GM18520 (cell line): Measurements from ENCODE around the gene PLD3.

ENCODE experiments used
- ATAC-seq: cut with Tn5 transposase; IDR thresholded peaks from one replicate; pipeline ENCODE4 v1.9.1; 2021; ENCODE audit not compliant: unreplicated experiment

Gene PLD3

GRCh38 chr19:40412866-40413265 lies 64.4 kb downstream of the PLD3 start:
- no peak for ATAC-seq

- no peak for ATAC-seq
These were observed 64.9 kb downstream of the PLD3 start, which contains the start of gene PRX for GRCh38 chr19:40413291-40413845. Gene PRX, minus strand, starts transcription at chr19:40413378. Its CDS starts 5,446 bp downstream, at chr19:40407932.

- ATAC-seq = no peak
These were observed 66.3 kb downstream of the PLD3 start for GRCh38 chr19:40414542-40415535.

- ATAC-seq = no peak
These were observed 67.3 kb downstream of the PLD3 start for GRCh38 chr19:40415768-40416167.

DNA sequence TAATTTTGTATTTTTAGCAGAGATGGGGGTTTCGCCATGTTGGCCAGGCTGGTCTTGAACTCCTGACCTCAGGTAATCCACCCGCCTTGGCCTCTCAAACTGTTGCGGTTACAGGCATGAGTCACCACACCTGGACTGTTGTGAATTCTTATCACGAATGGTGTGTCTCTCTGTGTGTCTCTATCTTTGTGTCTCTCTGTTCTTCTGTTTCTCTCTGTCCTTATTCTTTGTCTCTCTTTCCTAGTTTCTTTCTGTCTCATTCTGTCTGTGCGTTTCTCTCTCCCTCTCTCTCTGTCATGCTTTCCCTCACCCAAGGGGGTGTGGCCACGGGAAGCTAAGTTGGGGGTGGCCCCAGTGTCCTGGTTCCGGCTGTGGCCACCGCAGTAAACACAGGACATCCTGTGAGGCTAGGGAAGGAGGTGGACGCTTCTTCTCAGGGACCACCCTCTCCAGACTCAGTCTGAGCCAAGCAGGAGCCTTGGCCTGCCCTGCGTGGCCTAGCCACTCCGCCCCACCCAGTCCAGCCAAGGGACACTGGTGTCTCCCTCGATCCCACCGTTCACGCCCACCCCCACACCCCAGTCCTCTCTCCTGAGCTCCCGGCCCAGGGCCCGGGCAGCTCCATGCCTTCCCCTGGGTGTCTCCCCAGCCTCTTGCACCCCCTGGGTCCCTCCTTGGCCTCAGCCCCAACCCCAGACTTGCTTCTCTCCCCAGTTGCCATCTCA lies 68.6 kb downstream of the PLD3 start:
- no peak for ATAC-seq

GRCh38 chr19:40417643-40417981 lies 69.1 kb downstream of the PLD3 start:
- ATAC-seq = no peak

- ATAC-seq = no peak
These were observed 69.5 kb downstream of the PLD3 start for GRCh38 chr19:40418040-40418439.

DNA sequence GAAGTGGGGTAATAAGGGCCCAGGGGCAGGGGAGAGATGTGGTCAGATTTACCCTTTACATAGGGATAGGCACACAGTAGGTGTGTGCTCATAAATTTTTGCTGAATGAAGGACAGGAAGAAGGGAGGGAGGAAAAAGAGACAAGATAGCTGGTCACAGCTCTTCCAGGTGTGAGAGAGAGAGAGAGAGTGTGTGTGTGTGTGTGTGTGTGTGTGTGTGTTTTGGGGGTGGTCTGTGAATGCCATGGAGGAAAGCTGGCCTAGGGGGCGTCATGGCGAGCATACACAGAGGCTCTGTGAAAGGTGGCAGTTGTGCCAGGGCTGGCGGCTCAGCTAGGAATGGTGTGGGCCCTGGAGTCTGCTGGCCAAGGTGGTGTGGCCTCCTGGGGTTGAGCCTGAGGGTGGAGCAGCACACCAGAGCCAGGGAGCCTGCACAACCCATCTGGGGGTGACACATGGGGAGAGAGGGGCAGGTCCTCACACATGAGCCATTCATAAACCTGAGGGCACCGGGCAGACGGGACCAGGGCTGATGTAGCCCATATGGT lies 70.6 kb downstream of the PLD3 start:
- no peak for ATAC-seq

DNA sequence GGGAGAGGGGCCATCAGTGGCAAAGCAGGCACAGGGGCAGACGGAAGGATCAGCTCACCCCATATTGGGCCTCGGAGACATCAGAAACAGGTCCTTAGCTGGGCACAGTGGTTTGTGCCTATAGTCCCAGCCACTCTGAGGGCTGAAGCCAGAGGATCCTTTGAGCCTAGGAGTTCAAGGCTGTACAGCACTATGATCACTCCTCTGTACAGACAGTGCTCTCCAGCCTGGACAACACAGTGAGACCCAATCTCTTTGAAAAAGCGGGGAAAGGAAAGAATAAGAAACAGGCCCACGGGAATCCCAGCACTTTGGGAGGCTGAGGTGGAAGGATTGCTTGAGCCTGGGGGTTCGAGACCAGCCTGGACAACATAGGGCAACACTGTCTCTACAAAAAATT lies 71.3 kb downstream of the PLD3 start:
- ATAC-seq = no peak

GRCh38 chr19:40420451-40420765 lies 71.9 kb downstream of the PLD3 start:
- no peak for ATAC-seq

DNA sequence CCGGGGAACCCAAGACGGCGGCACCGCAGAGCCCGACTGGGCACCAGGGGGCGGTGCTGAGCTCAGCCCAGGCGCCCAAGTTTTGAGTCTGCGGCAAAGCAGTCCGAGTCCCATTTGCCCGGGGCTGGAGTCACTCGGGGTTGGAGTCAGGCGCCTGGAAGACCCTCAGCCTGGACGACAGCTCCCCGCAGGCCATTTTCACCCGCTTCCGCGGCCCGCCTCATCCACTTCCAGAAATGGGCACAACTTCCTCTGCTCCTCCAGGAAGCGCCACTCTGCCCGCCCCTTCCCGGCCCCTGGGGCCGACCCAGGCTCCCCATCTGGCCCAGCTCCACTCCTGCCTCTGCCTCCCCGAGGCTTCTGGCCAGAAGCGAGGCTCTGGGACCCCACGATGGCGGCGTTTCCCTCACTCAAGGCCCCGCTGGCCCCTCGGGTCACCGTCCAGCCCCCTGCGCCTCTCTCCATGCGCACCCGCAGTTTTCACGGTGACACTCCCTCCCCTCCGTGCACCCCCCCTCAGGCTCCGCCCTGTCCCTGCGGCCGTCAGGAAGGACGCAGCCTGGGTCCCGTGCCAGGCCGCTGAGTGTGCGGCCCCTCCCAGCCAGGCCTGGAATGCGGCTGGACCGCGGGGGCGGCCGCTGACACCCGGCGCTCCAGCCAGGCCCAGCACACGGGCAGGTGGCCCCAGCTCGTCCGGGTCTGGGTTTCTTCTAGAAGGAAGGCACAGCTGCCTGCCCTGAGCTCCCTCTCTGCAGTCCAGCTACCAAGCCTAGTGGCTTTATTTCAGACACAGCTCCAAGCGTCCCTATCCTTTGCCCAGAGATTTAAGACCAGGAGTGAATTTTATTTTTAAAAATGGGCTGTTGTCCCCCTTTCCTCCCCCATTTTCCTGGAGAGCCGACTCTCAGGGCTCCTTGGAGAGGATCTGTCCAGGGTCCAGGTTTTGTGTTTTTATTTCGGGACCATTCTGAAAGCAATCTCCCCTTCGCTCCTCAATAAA lies 72.6 kb downstream of the PLD3 start:
- peak; percentile 19 for ATAC-seq

GRCh38 chr19:40421993-40422747 lies 73.7 kb downstream of the PLD3 start:
- no peak for ATAC-seq

DNA sequence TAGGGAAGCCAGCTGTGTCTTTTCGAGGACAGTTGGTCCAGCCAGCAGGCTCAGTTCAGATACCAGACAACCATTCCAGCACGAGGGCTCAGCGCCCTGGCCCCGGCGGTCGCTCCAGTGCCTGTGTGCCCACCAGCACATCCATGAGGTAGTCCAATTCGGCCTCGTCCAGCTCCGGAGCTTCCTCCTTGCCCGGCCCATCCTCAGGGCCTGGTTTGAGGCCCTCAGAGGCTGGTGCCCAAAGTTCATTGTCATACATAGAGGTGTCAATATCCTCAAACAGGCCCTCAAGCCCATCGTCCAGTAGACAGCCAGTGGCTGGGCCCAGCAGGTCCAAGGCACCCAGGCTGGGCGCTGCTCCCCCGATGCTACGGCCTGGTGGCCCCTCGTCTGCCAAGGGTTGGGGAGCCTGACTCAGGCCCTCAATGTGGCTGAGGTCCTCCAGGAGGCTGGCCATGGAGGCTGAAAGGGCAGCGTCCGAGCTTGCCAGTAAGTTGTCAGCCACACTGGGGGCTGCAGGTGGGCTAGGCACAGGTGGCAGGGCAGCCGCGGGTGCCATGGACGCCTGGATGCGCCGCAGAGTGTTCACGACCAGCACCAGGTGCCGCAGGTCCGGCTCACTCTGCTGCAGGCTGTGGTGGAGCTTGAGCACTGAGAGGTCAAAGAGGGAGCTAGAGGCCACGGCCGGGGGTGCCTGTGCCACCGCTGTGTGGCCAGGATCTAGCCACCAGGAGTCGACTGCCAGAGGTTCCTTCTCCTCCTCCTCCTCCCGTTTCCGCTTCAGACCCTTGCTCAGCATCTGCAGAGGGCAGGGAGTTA lies 74.5 kb downstream of the PLD3 start:
- no peak for ATAC-seq

GRCh38 chr19:40423938-40424337 lies 75.4 kb downstream of the PLD3 start:
- no peak for ATAC-seq

GRCh38 chr19:40424637-40425449 lies 76.3 kb downstream of the PLD3 start:
- ATAC-seq = no peak

DNA sequence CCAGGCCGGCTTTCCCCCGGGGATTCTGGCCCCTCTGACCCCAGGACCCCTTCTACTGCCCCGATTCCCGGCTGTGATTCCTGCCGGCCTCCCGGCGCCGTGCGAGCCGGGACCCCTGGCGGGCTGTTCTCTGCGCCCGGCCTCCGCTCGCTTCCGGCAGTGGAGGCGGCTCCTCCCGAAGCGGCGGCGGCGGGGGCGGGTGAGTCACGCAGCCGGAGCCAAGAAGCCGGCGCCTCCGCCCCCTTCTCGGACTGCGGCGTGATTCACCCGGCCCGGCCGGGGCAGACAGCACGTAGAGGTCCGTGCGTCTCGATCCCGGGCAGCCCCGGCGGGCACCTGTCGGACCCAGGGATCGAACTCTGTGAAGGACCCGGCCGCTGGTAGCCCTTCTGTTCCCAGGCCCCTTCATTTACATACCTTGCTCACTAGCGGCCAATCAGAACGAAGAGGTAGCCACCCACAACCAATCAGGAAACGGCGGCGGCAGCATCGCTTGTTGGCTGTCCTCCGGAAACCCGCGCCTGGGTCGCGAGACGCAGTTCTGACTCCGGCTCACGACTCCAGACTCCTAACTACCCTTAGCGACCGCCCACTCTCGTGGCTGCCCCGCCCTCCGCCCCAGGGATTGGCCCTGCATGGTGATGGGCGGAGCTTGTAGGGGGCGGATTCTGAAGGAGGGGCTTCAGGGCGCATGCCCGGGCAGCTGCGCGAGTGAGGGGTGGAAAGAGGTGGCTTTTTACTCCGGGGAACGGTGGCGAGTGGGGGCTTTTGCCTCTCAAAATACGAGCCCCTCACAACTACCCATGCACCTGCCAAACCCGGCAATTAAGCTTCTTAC lies 77.2 kb downstream of the PLD3 start, which contains the start of gene SERTAD1:
Gene SERTAD1, minus strand, starts transcription at position 543 of the 838 bp plus-strand sequence. CDS start 2,446 bp downstream, outside the sequence.
- ATAC-seq = peak; percentile 74
